Suppressor macrophage treated with lipopolysaccharide for 1 hour (primary cell): Measurements from ENCODE around the gene COL6A2.
"Not testable (repeated sequence)": the region's sequence is repeated elsewhere in the genome, so short reads cannot be mapped to it uniquely, and the experiment has no call there.

Experiments used
- DNase-seq, 3 donors: peaks; one replicate each; pipeline ENCODE4 v3.0.0-alpha.2; 2020 to 2022

Gene COL6A2

DNA sequence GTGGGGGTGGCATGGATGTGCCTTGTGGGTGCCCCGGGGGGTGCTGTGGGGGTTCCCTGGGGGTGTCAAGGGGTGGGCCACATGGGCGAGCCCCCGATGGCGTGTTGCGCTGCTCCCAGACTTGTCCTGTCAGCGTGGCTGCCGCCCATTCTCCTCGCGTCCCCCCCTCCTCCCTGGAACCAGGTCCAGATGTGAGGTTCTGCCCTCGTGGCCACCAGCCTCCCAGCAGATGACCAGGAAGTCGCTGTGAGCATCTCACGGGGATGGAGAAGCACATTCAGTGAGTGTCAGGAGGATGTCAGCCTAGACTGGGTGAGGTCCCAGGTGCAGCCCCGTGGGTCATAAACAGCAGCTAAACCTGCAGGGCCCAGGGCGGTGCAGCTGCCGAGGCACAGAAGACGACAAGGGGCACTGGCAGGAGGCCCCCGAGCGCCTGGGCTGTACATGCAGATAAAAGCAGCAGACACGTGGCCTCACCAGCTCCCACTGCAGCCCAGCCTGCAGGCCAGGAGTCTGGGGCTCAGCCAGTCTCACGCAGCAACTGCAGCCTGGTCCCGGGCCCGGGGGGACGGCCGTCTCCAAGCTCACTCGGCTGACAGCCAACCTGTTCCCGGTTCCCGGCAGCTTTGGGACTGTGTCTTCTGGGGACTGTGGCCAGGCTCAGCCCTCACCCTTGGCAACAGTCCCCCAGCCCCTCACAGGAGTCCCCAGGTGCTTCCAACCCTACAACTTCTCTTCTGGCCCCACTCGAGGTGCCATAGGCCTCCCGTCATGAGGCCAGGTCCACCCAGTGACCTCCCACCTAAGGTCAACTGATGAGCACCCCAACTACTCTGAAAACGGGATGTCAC, 17.5 kb upstream of the COL6A2 start:
- no peak for DNase-seq

DNA sequence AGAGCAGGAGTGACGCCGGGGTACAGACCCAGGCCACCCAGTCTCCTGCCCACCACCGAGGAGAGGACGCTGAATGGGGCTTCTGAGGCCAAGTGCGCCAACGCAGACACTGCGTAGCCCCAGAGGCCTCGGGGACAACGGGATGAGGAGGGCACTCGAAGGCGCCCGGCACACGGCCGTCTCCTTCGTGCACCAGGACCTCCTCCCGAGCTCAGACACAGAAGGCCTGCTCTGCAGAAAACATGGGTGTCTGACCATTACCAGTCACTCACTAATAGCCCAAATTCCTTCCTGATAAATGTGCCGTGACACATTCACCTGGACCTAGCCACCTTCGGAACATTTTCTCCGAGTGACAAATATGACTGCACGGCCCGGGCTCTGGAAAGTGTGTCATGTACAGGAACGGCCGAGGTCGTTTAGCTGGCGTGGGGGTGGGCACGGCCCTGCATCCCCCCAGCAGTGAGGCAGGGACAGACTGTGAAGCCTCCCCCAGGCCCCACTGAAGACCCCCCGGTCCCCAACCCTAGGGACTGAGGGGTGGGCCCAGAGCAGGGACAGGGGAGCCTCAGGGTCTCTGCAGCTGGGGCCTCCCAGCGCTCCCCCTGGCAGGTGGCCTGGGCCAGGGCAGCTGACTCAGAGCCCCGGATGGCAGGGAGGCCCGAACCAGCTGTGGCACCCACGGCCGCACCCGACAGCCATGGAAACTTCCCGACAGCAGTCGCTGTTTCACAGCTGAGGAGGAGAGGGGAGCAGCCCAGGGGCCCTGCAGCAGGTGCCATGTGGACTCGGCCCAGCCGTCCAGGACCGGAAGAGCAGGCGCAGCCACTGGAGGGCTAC, 16.7 kb upstream of the COL6A2 start:
- no peak for DNase-seq

DNA sequence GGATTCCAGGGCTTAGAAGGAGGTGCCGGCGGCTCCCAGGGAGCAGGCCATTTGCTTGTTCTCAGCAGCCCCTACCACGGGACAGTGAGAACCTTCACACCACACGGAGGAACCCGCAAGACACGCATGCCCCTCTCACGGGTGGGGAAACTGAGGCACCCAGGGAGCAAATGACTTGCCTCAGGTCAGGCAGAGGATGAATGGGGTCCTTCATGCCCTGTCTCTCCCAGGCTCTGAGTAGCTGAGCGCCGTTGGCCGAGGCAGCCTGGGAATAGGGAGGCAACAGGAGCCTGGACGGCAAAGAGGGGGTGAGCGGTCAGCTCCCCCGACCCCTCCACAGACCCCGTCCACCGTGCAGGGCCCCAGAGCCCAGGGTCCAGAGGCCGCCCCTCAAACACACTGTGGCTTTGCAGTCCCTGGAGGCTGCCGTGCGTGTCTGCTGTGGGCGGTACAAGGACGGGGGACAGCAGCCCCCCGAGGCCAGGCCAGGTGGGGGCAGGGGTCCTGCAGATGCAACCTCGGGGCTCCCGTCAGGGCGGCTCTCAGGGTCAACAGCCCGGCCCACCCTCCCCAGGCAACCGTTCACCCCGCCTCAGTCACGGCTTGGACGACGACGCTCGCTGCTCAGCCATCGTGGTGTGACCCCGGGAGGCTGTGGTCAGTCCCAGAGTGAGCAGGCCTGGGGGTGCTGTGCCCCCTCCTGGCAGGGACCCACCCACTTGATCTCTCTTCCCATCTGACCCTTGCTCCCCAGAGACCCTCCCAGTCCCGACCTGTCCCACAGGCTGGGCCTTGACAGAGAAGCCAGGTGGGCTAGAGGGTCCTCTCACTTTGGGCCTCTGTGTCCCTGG, 15.8 kb upstream of the COL6A2 start:
- no peak for DNase-seq

DNA sequence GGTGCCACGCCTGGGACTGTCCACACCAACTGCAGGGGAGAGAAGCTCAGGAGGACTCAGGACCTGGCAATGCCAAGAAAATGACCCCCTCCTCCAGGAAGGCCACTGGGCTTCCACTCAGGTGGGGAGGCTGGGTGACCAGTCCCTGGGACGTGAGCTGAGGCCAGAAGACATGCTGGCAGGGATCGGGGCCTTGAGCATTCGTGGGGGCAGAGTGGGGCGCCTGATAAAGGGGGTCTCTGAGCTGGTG, 15.3 kb upstream of the COL6A2 start:
- no peak for DNase-seq

DNA sequence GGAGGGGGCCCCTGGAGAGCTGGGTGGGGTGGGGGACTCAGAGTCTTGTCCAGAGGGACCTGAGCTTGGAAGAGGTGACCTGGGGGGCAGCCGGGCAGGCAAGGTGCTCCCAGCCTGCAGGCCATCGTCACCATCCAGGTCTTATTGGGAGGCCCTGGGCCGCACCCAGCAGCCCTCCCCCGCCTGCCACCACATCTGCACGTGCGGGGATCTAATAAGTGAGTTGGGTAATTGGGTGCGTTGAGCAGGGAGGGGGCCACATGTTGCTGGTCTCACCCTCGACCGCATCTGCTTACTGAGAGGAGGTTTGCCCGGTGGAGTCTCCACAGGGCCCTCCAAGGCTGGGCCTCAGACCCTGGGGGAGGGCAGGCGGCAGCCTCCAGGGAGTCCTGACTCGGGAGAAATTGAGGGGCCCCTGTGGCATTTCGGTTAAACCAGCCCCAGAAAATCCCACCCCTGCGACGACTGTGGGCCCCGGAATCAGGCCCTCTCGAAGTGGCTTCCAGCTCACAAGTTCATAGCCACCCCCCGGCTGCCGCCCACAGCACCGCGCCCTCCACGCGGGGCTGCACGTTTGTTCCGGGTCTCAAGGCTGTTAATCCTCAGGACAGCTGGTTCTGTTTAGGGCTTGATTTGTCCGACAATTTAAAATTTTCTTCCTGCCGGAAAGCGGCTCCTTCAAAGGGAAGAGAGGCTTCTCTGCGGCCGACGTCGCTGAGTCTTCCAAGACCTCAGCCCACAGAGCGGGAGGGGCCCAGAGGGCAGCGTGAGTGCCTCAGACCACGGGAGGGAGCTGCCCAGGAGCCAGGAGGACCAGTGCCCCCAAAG, 14.7 kb upstream of the COL6A2 start:
- DNase-seq: no peak

DNA sequence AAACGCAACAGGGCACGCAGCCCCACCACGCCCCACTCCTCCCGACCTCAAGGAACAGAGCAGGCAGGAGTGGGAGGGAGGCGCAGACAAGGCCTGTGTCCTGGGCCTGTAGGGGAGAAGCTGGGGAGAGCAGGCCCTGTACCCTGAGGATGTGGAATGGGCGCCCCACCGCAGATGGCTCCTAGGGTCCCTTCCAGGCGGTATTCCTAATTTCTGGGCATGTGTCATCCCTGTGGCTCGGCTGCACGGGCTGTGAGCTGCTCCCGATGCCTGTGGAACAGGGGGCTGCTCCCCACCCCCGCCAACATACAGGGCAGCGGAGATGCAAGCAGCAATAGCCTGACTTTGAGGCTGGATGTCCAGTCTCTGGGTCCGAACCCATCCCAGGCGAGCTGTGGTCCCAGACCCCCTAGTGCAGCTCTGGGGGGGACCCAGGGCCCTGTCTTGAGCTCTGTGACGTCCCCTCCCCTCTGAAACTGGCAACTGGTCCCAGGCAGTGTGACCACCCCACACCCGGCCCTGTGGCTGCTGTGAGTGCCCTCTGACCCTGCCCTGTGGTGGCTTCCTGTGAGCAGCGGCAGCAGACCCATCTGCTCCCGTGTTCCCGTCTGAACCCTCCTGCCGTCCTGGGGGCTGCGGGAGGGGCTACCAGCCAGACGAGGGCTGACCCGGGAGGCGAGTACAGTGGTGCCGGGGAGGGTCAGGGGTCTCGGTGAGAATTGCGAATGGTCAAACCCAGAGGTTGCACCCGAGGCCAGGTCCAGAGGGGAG, 13.9 kb upstream of the COL6A2 start:
- no peak for DNase-seq

DNA sequence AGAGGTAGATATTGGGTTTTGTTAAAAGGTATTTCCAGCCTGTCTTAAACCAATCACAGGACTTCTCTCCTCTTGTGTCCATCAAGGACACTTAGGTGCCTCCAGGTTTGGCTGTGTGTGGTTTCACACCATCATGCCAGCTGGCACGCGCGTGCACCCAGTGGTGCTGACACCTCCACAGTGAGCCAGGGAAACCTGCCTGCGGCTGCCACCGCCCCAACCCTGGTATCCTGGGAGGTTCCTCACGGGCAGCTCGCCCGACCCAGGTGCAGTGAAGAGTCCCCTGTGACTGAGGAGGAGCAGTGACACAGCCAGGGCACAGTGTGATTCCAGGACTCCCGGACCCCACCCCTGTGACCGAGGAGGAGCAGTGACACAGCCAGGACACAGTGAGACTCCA, 13.2 kb upstream of the COL6A2 start:
- DNase-seq: no peak

DNA sequence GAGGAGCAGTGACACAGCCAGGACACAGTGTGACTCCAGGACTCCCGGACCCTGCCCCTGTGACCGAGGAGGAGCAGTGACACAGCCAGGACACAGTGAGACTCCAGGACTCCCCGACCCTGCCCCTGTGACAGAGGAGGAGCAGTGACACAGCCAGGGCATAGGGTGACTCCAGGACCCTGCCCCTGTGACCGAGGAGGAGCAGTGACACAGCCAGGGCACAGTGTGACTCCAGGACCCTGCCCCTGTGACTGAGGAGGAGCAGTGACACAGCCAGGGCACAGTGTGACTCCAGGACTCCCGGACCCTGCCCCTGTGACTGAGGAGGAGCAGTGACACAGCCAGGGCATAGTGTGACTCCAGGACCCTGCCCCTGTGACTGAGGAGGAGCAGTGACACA, 12.7 kb upstream of the COL6A2 start:
- not testable (repeated sequence) for DNase-seq

DNA sequence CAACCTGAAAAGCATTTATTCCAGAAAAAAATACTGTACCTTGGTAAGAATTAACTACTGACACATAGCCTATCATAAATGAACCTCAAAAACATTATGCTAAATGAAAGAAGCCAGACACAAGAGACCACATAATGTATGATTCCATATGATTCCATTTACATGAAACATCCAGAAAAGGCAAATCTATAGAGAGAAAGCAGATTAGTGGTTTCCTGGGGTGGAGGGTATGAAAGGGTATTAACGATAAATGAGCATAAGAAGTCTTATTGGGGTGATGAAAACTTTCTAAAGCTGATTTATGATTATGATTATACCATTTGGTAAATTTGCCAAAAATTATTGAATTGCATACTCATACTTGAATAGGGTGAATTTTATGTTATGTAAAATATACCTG, 10.3 kb upstream of the COL6A2 start:
- no peak for DNase-seq

DNA sequence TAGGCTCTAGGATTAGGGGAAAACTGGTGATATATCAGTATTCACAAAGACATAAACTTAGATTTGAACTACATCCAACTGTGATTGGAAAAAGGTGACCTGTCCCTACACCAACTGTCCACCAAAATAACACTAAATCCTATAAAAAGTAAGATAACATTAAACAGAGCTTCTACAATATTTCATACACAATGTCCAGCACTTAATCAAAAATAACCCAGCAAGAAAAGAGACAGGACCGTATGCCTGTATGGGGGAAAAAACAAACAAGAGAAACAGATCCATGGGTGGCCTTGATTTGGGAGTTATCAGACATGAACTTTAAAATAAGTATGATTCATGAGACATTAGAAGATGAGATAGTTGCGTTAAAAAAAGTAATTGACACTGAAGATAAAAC, 9.7 kb upstream of the COL6A2 start:
- DNase-seq: no peak

DNA sequence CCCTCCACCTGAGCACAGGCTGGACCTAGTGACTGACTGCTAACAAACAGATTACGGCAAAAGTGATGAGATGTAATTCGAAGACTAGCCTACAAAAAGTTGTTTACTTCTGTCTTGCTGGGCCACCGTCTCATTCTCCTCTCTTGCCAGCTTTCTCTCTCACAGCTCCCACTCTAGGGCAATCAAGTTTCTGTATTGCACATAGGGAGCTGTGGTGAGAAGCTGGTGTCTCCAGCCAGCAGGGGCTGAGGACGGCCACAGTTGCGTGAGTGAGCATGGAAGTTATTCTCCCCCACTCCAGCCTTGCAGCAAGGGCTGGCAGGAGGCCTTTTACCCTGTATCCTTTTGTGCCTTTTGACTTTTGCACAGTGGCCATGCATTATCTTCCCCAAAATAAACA, 8.6 kb upstream of the COL6A2 start:
- no peak for DNase-seq

DNA sequence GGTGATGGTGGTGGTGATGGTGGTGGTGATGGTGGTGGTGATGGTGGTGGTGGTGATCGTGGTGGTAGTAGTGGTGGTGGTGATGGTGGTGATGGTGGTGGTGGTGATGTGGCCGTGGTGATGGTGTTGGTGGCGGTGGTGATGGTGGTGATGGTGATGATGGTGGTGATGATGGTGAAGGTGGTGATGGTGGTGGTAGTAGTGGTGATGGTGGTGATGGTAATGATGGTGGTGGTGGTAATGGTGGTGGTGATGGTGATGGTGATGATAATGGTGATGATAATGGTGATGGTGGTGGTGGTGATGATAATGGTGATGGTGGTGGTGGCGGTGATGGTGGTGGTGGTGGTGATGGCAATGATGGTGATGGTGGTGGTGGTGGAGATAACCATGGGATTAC, 6.8 kb upstream of the COL6A2 start:
- no peak for DNase-seq

DNA sequence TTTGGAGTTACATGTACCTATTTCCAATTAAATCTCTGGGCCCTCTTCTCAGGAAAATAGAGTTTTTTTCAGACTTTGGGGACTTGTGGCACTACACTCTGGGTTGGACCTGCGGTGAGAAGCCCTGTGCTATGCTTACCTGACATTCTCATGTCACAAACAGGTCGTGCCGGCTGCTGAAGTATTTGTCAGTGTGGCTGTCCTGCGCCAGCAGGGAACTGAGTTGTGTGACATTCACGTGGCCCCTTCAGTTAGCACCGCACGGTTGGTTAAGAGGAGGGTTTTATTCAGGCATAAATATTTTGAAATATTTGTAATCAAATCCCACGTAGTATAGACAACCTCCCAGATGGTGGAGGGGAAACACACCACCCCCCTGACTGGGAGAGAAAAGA, 6.3 kb upstream of the COL6A2 start:
- no peak for DNase-seq

DNA sequence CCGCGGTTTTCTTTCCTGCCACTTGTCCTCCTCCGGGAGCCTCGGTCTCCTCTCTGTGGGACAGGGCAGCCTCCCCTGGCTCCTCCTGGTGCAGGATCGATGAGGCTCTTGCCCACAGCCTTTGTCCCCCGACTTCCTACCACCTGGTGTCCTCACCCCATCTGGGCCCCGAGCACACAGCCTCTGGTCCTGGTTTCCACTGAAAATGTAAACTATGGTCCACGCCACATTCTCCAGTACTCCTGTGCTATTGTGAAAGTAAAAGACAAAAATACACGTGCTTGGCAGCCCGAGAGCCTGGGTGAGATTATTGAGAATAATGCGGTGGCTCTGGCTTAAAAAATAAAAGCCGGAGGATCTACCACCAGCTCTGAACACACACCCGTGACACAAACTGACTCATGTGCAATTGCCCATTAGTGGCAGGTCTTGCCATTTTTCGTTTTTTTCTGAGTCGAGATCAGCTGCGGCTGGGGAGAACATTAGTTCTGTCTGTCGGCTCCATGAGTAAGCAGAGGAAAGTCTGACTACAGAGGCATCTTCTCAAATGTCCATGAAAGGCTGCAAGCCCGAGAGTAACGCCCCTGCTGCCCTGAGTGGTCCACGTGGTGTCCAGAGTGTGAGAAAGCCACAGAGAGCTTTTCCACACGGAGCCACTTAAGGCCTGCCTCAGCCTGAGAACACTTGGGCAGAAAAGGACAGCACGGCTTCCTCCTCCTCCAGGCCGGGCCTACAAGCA, 5.7 kb upstream of the COL6A2 start:
- DNase-seq: no peak

DNA sequence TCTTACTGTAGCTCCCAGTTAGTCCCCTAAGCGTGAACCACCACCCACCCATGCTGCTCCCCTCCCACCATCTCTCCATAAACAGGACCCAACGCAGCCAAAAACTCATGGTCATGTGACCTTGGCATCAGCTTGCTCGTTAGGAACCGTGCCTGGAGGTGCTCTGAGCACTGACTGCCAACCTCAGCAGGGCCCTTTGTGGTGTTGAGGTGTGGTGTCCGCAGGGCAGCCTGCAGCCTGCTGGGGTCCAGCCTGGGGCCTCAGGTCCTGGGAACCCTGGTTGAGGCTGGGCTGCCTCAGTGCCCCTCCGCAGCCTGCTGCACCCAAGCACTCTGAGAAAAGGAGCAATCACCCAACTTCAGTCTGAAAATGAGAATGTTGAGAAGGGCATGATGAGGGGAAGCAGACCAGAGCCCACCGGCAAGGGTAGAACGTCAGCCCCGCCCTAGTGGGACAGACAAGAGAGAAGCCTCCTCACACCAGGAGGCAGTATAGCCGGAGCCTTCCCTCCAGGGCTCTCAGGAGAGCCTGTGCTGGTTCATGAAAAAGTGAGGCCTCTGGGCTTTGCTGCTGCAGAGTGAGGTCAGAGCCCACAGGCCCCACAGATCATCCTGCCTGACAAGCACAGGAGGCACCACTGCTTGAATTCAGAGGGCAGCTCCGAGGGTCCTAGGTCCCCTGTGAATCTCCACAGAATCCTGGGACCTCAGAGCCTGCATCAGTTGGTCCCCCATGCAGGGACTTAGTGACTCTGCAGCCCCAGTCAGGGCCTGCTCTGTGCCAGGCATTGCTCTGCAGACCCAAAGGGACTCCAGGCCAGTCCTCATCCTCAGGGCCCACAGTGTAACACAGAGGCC, 4.9 kb upstream of the COL6A2 start:
- DNase-seq: no peak

DNA sequence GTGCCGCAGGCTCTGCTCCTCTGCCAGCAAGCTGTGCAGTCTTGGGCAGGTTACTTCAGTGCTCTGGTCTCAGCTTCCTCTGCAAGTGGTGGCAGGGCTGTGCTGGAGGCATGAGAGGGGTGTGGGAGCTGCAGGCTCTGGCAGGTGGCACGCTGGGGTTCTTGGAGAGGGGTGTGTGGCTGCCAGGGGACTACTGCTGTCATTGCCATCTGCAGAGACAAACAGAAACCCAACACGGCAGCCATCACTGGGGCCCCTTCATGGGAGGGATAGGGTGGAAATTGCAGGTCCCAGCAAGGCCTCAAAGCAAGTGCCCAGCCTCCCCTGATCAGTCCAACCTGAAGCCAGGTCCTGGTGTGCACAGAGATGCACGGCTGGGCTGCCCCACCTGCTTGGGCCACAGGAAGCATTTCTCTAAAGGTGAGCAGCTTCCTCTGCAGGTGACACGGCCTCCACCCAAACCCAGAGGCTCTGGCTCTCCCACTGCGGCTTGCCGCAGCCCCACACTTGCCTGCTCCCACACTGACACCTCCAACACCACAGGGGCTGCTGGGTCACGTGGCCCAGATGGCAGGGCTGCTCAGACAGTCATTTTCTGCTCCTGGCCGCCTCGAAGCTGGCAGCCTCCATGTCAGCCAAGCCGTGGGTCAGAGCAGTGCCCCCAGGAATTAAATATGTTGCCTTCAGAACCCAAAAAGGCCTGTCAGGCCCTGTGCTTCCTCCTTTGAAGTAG, 4.1 kb upstream of the COL6A2 start:
- no peak for DNase-seq

DNA sequence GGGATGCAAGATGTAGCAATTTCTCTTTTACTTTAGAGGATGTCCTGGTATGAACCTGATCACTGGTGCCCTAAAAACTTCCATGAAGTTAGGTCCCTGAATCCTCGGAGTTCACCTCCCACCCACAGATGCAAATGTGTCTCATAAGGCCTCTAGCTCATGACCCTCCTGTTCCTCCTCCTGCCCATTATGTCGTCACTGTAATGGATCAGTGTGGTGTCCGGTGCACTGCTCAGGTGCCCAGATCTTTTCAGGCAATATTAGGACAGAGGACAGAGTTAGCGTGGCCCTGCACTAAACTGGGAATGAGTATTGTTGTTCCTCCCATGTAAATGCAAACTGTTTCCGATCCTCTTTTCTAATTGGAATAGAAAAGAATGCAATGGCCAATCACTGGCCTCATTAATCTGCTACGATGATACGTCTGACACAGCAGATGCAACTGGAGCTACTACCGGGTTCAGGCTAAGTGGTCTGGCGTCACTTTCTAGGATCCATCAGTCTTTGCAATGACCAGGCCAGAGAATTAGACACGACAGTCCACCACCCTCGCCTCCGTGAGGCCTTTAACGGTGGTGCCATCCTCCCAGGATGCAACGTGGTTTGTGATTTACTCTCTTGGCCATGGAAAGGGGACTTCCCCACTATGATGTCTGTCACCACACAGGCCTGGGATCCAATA, 3.4 kb upstream of the COL6A2 start:
- no peak for DNase-seq

DNA sequence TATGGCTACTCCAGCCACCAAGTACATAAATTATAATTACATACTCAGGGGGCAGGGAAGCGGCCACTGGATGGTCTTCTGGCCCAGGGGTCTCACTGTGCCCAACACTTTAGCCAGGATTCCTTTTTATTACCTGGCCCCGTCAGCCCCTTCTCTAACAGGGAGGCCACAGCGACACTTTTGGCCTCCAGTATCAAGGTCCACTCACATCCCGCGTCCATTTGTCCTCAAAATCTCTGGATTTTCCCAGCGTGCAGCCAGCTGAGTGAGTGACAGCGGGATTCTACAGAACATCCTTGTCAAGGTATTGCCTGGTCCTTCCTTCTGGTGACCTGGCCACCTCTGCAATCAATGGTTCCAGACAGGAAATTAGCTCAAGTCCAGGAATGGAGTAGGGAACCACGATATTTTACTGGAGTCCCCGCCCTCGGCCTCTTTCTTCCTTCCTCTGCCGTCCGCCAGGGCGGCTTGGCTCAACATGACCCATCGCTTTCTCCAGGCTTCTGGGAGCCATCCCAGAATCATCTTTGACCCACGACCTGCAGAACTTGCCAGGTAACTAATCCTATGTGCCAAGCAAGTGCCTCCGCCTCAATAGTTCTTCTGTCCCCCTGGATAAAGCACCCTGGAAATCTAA, 2.7 kb upstream of the COL6A2 start:
- no peak for DNase-seq
